Measurements from ENCODE around the gene UBXN11. TPM values are rescaled to one million over a fixed set of nuclear protein-coding genes. Genes with fewer than 3 reads are reported as not detected.

UBXN11 gene
- total and polyA plus RNA-seq, 2 donors = 3.5 to 12.2 TPM

- Histone ChIP-seq H3K4me1 (ENCODE audit: insufficient read depth) (no peaks in the 10 kb centered on the region), H3K36me3 (ENCODE audit: insufficient read depth) (no peaks in the 10 kb centered on the region), H3K27ac (ENCODE audit: low read depth) (no peak overlapping the region), H3K4me3 (ENCODE audit: low read depth, low read length) (no peak overlapping the region)
- no peak for DNase-seq (ENCODE audit: extremely low spot score)
- WGBS = 35% methylated on average over 15 of the region's 15 CpGs
Measured at GRCh38 chr1:26281971-26282370, 24.5 kb downstream of the UBXN11 start.

- no peak for DNase-seq (ENCODE audit: extremely low spot score)
- no peaks in the 10 kb centered on the region for H3K36me3 ChIP-seq (ENCODE audit: insufficient read depth)
- peak overlapping the region; percentile 28 for H3K27ac ChIP-seq (ENCODE audit: low read depth)
- WGBS = 90% methylated on average over 5 of the region's 5 CpGs
- no peaks in the 10 kb centered on the region for H3K4me1 ChIP-seq (ENCODE audit: insufficient read depth)
- H3K4me3 ChIP-seq (ENCODE audit: low read depth, low read length) = no peak overlapping the region
Measured at GRCh38 chr1:26281091-26281958, 25.1 kb downstream of the UBXN11 start.

GRCh38 chr1:26280333-26281042, 25.9 kb downstream of the UBXN11 start:
- H3K36me3 ChIP-seq (ENCODE audit: insufficient read depth) = no peaks in the 10 kb centered on the region
- WGBS = 29% methylated on average over 20 of the region's 20 CpGs
- DNase-seq (ENCODE audit: extremely low spot score) = no peak
- no peaks in the 10 kb centered on the region for H3K4me1 ChIP-seq (ENCODE audit: insufficient read depth)
- H3K27ac ChIP-seq (ENCODE audit: low read depth) = peak overlapping the region; percentile 98
- peak overlapping the region; percentile 80 for H3K4me3 ChIP-seq (ENCODE audit: low read depth, low read length)

GRCh38 chr1:26279456-26280332, 26.7 kb downstream of the UBXN11 start, which contains the start of gene SH3BGRL3:
Gene SH3BGRL3 (plus strand): TSS chr1:26280086. CDS start chr1:26280156, 70 bp downstream.
- Histone ChIP-seq H3K36me3 (ENCODE audit: insufficient read depth) (no peaks in the 10 kb centered on the region), H3K4me3 (ENCODE audit: low read depth, low read length) (peak within 1 kb of the TSS; percentile 80), H3K4me1 (ENCODE audit: insufficient read depth) (no peaks in the 10 kb centered on the region), H3K27ac (ENCODE audit: low read depth) (peak within 1 kb of the TSS; percentile 98)
- DNase-seq (ENCODE audit: extremely low spot score) = peak; percentile 31
- under 1% methylated on average over 66 of the region's 66 CpGs for WGBS

GRCh38 chr1:26278724-26279455, 27.5 kb downstream of the UBXN11 start:
- DNase-seq (ENCODE audit: extremely low spot score) = peak; percentile 32
- Histone ChIP-seq H3K4me1 (ENCODE audit: insufficient read depth) (no peaks in the 10 kb centered on the region), H3K4me3 (ENCODE audit: low read depth, low read length) (peak overlapping the region; percentile 80), H3K27ac (ENCODE audit: low read depth) (peak overlapping the region; percentile 98), H3K36me3 (ENCODE audit: insufficient read depth) (no peaks in the 10 kb centered on the region)
- 31% methylated on average over 9 of the region's 9 CpGs for WGBS

GRCh38 chr1:26278303-26278702, 28.1 kb downstream of the UBXN11 start:
- WGBS = 30% methylated on average over 4 of the region's 4 CpGs
- H3K36me3 ChIP-seq (ENCODE audit: insufficient read depth) = no peaks in the 10 kb centered on the region
- peak; percentile 67 for DNase-seq (ENCODE audit: extremely low spot score)
- no peaks in the 10 kb centered on the region for H3K4me1 ChIP-seq (ENCODE audit: insufficient read depth)
- H3K4me3 ChIP-seq (ENCODE audit: low read depth, low read length) = no peak overlapping the region
- H3K27ac ChIP-seq (ENCODE audit: low read depth) = peak overlapping the region; percentile 98

- no peak for DNase-seq (ENCODE audit: extremely low spot score)
Measured at GRCh38 chr1:26277719-26278118, 28.7 kb downstream of the UBXN11 start.

GRCh38 chr1:26277261-26277661, 29.2 kb downstream of the UBXN11 start:
- WGBS = 75% methylated on average over 3 of the region's 3 CpGs
- Histone ChIP-seq H3K27ac (ENCODE audit: low read depth) (peak overlapping the region; percentile 40), H3K4me1 (ENCODE audit: insufficient read depth) (no peaks in the 10 kb centered on the region), H3K4me3 (ENCODE audit: low read depth, low read length) (no peak overlapping the region), H3K36me3 (ENCODE audit: insufficient read depth) (no peaks in the 10 kb centered on the region)
- DNase-seq (ENCODE audit: extremely low spot score) = no peak

More at GRCh38 chr1:26277719-26278118, 28.7 kb downstream of the UBXN11 start:
- 79% methylated on average over 1 of the region's 1 CpG for WGBS
- H3K36me3 ChIP-seq (ENCODE audit: insufficient read depth) = no peaks in the 10 kb centered on the region
- no peak overlapping the region for H3K4me3 ChIP-seq (ENCODE audit: low read depth, low read length)
- H3K4me1 ChIP-seq (ENCODE audit: insufficient read depth) = no peaks in the 10 kb centered on the region
- peak overlapping the region; percentile 40 for H3K27ac ChIP-seq (ENCODE audit: low read depth)

- no peaks in the 10 kb centered on the region for H3K36me3 ChIP-seq (ENCODE audit: insufficient read depth)
- no peak overlapping the region for H3K27ac ChIP-seq (ENCODE audit: low read depth)
- H3K4me1 ChIP-seq (ENCODE audit: insufficient read depth) = no peaks in the 10 kb centered on the region
- WGBS = 71% methylated on average over 2 of the region's 2 CpGs
- no peak for DNase-seq (ENCODE audit: extremely low spot score)
- H3K4me3 ChIP-seq (ENCODE audit: low read depth, low read length) = no peak overlapping the region
Measured at GRCh38 chr1:26276432-26276838, 30.0 kb downstream of the UBXN11 start.

- Histone ChIP-seq H3K4me3 (ENCODE audit: low read depth, low read length) (no peak overlapping the region), H3K4me1 (ENCODE audit: insufficient read depth) (no peaks in the 10 kb centered on the region), H3K36me3 (ENCODE audit: insufficient read depth) (no peaks in the 10 kb centered on the region), H3K27ac (ENCODE audit: low read depth) (peak overlapping the region; percentile 25)
- peak; percentile 35 for DNase-seq (ENCODE audit: extremely low spot score)
- WGBS = 8% methylated on average over 3 of the region's 3 CpGs
Measured at GRCh38 chr1:26275580-26276431, 30.6 kb downstream of the UBXN11 start.

GRCh38 chr1:26274801-26275425, 31.5 kb downstream of the UBXN11 start:
- 80% methylated on average over 11 of the region's 11 CpGs for WGBS

GRCh38 chr1:26269198-26269550, 37.3 kb downstream of the UBXN11 start:
- WGBS = 98% methylated on average over 4 of the region's 4 CpGs

More at GRCh38 chr1:26274801-26275425, 31.5 kb downstream of the UBXN11 start:
- H3K36me3 ChIP-seq (ENCODE audit: insufficient read depth) = no peaks in the 10 kb centered on the region
- DNase-seq (ENCODE audit: extremely low spot score) = no peak
- peak overlapping the region; percentile 6 for H3K27ac ChIP-seq (ENCODE audit: low read depth)
- H3K4me3 ChIP-seq (ENCODE audit: low read depth, low read length) = no peak overlapping the region
- no peaks in the 10 kb centered on the region for H3K4me1 ChIP-seq (ENCODE audit: insufficient read depth)

More at GRCh38 chr1:26269198-26269550, 37.3 kb downstream of the UBXN11 start:
- Histone ChIP-seq H3K27ac (ENCODE audit: low read depth) (no peak overlapping the region), H3K36me3 (ENCODE audit: insufficient read depth) (peaks cover 4% of the 10 kb centered on the region), H3K4me1 (ENCODE audit: insufficient read depth) (no peaks in the 10 kb centered on the region), H3K4me3 (ENCODE audit: low read depth, low read length) (no peak overlapping the region)
- no peak for DNase-seq (ENCODE audit: extremely low spot score)

All from urinary bladder (tissue), 4 donors.